NOMO-1 treated with DMSO at 0.1 percent for 48 hours (cell line): ENCODE data around the gene RMI2.

ENCODE experiments used
- DNase-seq: peaks from one replicate; lab custom pipeline; 2025; ENCODE audit not compliant: unreplicated experiment; lab: John Stamatoyannopoulos, UW

The RMI2 gene

GRCh38 chr16:11327277-11328171, 17.7 kb upstream of the RMI2 start:
- no peak for DNase-seq

- peak; percentile 93 for DNase-seq
Measured at GRCh38 chr16:11328172-11329070, 16.8 kb upstream of the RMI2 start.

GRCh38 chr16:11329071-11329491, 16.2 kb upstream of the RMI2 start:
- no peak for DNase-seq

DNA sequence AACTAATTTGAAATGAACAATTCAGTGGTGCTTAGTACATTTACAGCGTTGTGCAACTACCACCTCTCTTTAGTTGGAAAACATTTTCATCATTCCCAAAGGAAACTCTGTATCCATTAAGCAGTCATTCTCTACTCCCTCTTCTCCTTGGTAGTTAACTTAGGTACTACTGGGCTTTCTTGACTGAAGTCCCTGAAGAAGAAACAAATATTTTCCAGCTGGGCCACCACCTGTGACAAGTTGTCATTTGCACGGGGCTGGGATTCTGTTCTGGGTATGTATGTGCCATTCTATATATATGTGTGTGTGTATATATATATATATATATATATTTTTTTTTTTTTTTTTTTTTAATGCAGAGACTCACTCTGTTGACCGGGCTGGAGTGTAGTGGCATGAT, 15.4 kb upstream of the RMI2 start:
- no peak for DNase-seq

DNA sequence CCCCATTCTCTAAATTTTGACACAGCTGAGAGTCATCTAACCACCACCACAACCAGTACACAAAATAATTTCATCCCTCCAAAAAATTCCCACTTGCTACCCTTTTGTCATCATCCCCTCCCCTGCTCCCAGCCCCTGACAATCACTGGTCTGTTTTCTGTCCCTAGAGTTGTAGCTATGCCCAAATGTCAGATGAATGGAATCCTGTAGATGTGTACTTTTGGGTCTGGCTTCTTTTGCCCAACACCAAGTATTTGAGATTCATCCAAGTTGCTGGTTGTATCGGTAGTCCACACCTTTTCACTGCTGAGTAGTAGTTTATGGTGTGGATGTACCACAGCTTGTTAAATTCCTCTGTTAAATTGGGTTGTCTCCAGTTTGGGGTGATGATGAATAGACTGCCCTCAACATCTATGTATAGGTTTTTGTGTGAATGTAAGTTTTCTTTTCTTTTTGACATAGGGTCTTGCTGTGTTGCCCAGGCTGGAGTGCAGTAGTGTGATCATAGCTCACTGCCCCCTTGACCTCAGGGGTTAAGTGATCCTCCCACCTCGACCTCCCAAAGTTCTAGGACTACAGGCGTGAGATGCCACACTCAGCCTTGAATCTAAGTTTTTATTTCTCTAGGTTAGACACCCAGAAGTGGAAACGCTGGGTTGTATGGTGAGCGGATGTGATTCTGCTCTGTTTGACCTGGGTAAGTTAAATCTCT, 14.6 kb upstream of the RMI2 start:
- no peak for DNase-seq

DNA sequence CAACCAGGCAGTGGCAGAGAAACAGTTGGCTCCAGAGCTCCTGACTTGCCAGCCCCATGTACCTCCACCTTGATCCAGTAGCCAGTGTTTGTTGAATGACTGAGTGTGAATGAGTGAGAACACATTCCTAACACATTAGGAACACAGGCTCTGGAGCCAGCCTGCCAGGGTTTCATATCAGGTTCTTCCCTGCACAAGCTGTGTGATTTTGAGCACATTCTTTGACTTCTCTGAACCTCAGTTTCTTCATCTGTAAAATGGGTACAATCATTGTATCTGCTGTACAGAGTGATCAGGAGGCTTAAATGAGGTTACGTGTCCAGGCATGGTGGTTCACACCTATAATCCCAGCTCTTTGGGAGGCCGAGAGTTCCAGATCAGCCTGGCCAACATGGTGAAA, 13.3 kb upstream of the RMI2 start:
- no peak for DNase-seq

GRCh38 chr16:11333010-11333409, 12.2 kb upstream of the RMI2 start:
- no peak for DNase-seq

- no peak for DNase-seq
Measured at GRCh38 chr16:11333702-11334101, 11.6 kb upstream of the RMI2 start.

GRCh38 chr16:11334831-11335404, 10.3 kb upstream of the RMI2 start:
- DNase-seq, result no peak

GRCh38 chr16:11339075-11339474, 6.2 kb upstream of the RMI2 start:
- DNase-seq, result no peak

GRCh38 chr16:11340710-11341109, 4.5 kb upstream of the RMI2 start:
- DNase-seq, result no peak

DNA sequence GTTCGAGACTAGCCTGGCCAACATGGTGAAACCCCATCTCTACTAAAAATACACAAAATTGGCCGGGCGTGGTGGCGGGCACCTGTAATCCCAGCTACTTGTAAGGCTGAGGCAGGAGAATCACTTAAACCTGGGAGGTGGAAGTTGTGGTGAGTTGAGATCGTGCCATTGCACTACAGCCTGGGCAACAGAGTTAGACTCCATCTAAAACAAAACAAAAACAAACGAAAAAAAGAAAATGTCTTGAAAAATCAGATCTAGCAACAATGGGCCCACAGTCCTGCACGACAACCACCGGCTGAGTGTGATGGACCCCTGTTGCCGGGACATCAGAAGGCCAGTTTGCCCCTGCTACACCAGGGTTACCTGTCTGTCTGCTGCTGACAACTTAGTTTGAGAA, 3.9 kb upstream of the RMI2 start:
- DNase-seq, result no peak

DNA sequence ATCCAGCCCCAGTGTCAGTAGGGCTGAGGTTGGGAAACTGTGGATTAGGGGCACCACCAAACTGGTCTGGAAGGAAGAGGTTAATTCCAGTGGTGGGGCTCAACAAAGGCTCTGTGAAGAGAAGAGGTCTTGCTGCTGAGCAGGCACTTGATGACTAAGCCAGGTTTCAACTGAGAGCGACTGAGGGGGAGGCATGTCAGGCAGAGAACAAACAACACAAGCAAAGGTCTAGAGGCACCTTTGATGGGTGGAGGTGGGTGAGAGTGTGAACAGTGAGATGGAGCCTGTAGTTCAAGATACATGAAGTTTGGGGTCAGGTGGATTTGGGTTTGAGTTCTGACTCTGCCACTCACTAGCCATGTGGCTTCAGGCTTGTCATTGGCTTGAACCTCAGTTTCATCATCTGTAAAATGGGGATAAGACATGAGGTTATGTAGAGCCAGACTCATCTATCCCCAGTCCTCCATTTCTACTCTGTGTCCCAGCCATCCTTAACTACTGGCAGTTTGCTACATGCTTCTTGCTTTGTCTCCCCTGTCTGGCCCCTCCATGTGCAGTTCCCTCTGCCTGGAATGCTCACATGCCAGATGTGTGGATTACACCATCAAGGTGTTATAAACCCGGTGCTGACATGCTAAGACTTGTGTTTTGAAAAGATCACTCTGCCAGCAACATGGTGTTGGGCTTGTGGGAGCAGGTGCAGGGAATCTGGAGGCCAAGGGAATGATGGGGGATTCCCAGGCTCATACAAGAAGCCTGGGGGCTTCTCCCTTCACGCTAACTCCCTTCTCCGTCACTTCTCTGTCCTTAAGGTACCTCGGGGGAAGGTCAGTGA, 3.0 kb upstream of the RMI2 start:
- DNase-seq, result no peak

DNA sequence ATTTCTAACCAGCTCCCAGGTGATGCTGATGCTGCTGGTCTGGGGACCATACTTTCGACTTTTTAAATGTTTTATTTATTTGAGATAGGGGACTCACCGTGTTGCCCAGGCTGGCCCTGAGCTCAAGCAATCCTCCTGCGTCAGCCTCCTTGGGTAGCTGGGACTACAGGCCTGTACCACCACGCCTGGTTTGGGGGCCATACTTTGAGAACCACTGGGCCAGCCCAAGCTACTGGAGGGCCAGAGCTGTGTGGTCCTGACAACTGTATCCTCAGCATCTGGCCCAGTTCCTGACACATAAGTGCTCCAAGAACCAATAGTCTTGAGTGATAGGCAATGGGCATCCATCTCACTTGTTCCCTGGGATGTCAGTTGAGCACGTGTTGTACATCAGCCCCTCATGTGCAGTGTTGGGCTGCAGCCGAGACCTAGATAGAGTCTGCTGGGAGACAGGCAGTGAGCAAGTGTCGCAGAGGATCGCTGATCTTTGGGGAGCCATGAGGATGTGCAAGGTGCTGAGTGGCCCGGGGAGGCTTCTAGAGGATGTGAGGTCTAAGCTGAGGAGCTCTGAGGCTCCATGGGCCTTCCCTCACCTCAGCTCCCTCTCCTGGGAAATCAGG, 1.6 kb downstream of the RMI2 start:
- no peak for DNase-seq

GRCh38 chr16:11347831-11348230, 2.6 kb downstream of the RMI2 start:
- no peak for DNase-seq

- DNase-seq, result no peak
Measured at GRCh38 chr16:11348737-11349598, 3.7 kb downstream of the RMI2 start.

DNA sequence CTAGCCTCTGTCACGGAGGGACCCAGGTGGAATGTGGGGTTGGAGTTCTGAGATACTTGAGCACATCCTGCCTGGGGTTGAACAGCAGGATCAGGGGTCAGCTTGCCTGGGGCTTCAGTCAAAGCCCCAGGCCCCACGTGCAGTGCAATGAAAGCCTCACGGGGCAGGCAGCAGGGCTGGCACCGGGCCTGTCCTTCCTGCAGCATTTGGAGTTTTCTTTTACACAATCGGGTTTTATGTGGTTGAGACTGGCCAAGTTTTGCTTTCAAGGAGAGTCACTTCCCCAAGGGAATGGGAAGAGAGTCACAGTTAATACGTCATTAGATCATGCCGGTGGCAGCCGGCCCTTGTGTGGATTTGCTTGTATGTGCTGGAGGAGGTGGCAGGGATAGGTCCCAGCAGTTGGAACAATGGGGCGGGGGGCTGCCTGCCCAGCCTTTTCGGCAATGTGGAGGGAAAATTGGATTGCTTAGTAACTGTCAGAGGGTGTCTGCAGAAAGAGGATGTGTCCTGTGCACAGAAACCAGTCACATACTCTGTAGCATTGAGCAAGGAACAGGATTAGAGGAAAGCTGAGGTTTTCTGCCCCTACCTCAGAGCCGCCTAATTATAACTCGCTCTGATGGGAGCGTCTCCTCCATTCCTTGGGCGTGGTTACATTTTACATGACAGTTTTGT, 4.5 kb downstream of the RMI2 start:
- DNase-seq, result peak; percentile 83

GRCh38 chr16:11350519-11350918, 5.3 kb downstream of the RMI2 start:
- no peak for DNase-seq
